H9 (cell line): ENCODE results near the gene UGT1A8. TPM values are rescaled to one million over a fixed set of nuclear protein-coding genes. Genes with fewer than 3 reads are reported as not detected.

ENCODE experiments used
- DNase-seq: peaks from one replicate; pipeline ENCODE4 v3.0.0-alpha.2; 2017
- H2AFZ ChIP-seq: one replicate; pipeline ENCODE4 v1.6.1; 2013; ENCODE audit warnings: mild to moderate bottlenecking, low read length, control low read depth, moderate library complexity
- H2AK5ac ChIP-seq: 2 replicates; pipeline ENCODE4 v1.6.1; 2013; ENCODE audit warnings: low read length, control low read depth, mixed read lengths; ENCODE audit not compliant: insufficient read length
- H2BK120ac ChIP-seq: one replicate; pipeline ENCODE4 v1.6.1; 2013; ENCODE audit warnings: low read depth, mild to moderate bottlenecking, low read length, control low read depth, inconsistent platforms; ENCODE audit not compliant: poor library complexity, severe bottlenecking
- H2BK12ac ChIP-seq: 2 replicates; pipeline ENCODE4 v1.6.1; 2013; ENCODE audit warnings: low read length, control low read depth, mixed read lengths, low read depth; ENCODE audit not compliant: insufficient read length
- H2BK15ac ChIP-seq: 2 replicates; pipeline ENCODE4 v1.6.1; 2013; ENCODE audit warnings: low read depth, low read length, control low read depth
- H2BK20ac ChIP-seq: one replicate; pipeline ENCODE4 v1.6.1; 2013; ENCODE audit warnings: low read depth, mild to moderate bottlenecking, low read length, control low read depth, inconsistent platforms; ENCODE audit not compliant: poor library complexity, severe bottlenecking
- H2BK5ac ChIP-seq: 2 replicates; pipeline ENCODE4 v1.6.1; 2013; ENCODE audit warnings: low read length, control low read depth, mixed read lengths; ENCODE audit not compliant: insufficient read length
- H3K14ac ChIP-seq: 2 replicates; pipeline ENCODE4 v1.6.1; 2013; ENCODE audit warnings: low read length, control low read depth; ENCODE audit not compliant: insufficient read depth
- H3K18ac ChIP-seq: 2 replicates; pipeline ENCODE4 v1.6.1; 2013; ENCODE audit warnings: low read depth, mild to moderate bottlenecking, mixed read lengths, low read length, control low read depth; ENCODE audit not compliant: insufficient read length
- H3K23ac ChIP-seq: 2 replicates; pipeline ENCODE4 v1.6.1; 2013; ENCODE audit warnings: low read length, control low read depth, mixed read lengths, low read depth; ENCODE audit not compliant: insufficient read length
- H3K23me2 ChIP-seq: 2 replicates; pipeline ENCODE4 v1.6.1; 2013; ENCODE audit warnings: low read depth, mild to moderate bottlenecking, mixed read lengths, low read length, control low read depth; ENCODE audit not compliant: insufficient read length, poor library complexity, severe bottlenecking
- H3K27ac ChIP-seq: 2 replicates; pipeline ENCODE4 v1.5.1; 2013; ENCODE audit warnings: low read length, control low read depth, mixed read lengths, low read depth; ENCODE audit not compliant: insufficient read length
- H3K27me3 ChIP-seq: 2 replicates; pipeline ENCODE4 v1.6.1; 2013; ENCODE audit warnings: low read length, control low read depth, inconsistent platforms; ENCODE audit not compliant: insufficient read depth
- H3K4ac ChIP-seq: 2 replicates; pipeline ENCODE4 v1.6.1; 2013; ENCODE audit warnings: low read depth, mild to moderate bottlenecking, control low read depth, inconsistent platforms, low read length, moderate library complexity
- H3K4me1 ChIP-seq: 2 replicates; pipeline ENCODE4 v1.6.1; 2013; ENCODE audit warnings: low read length, control low read depth, inconsistent platforms; ENCODE audit not compliant: insufficient read depth
- H3K4me2 ChIP-seq: 2 replicates; pipeline ENCODE4 v1.6.1; 2013; ENCODE audit warnings: low read length, control low read depth, mixed read lengths; ENCODE audit not compliant: insufficient read length, insufficient read depth
- H3K56ac ChIP-seq: 2 replicates; pipeline ENCODE4 v1.6.1; 2013; ENCODE audit warnings: low read depth, mild to moderate bottlenecking, mixed read lengths, low read length, control low read depth; ENCODE audit not compliant: insufficient read length
- H3K79me1 ChIP-seq: 2 replicates; pipeline ENCODE4 v1.6.1; 2013; ENCODE audit warnings: low read depth, mild to moderate bottlenecking, moderate library complexity, low read length, control low read depth, inconsistent platforms; ENCODE audit not compliant: insufficient read depth, poor library complexity, severe bottlenecking
- H3K79me2 ChIP-seq: 2 replicates; pipeline ENCODE4 v1.6.1; 2013; ENCODE audit warnings: low read length, control low read depth, inconsistent platforms; ENCODE audit not compliant: insufficient read depth
- H3K9ac ChIP-seq: 2 replicates; pipeline ENCODE4 v1.6.1; 2013; ENCODE audit warnings: low read length, control low read depth, mixed read lengths; ENCODE audit not compliant: insufficient read length; ENCODE audit errors: extremely low read depth
- H3K9me3 ChIP-seq: one replicate; pipeline ENCODE4 v1.6.1; 2013; ENCODE audit warnings: low read depth, low read length, inconsistent platforms; ENCODE audit not compliant: control insufficient read depth
- H3T11ph ChIP-seq: one replicate; pipeline ENCODE4 v1.6.1; 2013; ENCODE audit warnings: mild to moderate bottlenecking, low read length, control low read depth, inconsistent platforms
- H4K20me1 ChIP-seq: one replicate; pipeline ENCODE4 v1.6.1; 2013; ENCODE audit not compliant: control insufficient read depth, insufficient read length, insufficient read depth
- H4K5ac ChIP-seq: 2 replicates; pipeline ENCODE4 v1.6.1; 2013; ENCODE audit warnings: low read depth, mild to moderate bottlenecking, mixed read lengths, low read length, control low read depth; ENCODE audit not compliant: insufficient read length
- H4K8ac ChIP-seq: replicated peaks from 2 replicates; pipeline ENCODE4 v1.6.1; 2013; ENCODE audit warnings: low read length, control low read depth, mixed read lengths, low read depth; ENCODE audit not compliant: insufficient read length
- H4K91ac ChIP-seq: 2 replicates; pipeline ENCODE4 v1.6.1; 2013; ENCODE audit warnings: low read depth, mild to moderate bottlenecking, moderate library complexity, mixed read lengths, low read length, control low read depth; ENCODE audit not compliant: insufficient read length
- H3K27ac Mint-ChIP-seq, 3 experiments: 2 replicates in 2 of 3; 3 replicates in 1 of 3; pipeline ENCODE4 v1.8.0; 2020 to 2021; ENCODE audit warnings: mixed read lengths in 3 of 3, mild to moderate bottlenecking in 1 of 3, moderate library complexity in 1 of 3
- H3K27me3 Mint-ChIP-seq: 2 replicates; pipeline ENCODE4 v1.8.0; 2021; ENCODE audit warnings: low read depth, mild to moderate bottlenecking, moderate library complexity, mixed read lengths
- H3K36me3 Mint-ChIP-seq, 3 experiments: 2 replicates in 2 of 3; 3 replicates in 1 of 3; pipeline ENCODE4 v1.8.0; 2020 to 2021; ENCODE audit warnings: low read depth in 3 of 3, mixed read lengths in 3 of 3; ENCODE audit not compliant: insufficient read depth in 1 of 3
- H3K4me1 Mint-ChIP-seq, 2 experiments: 2 replicates each; pipeline ENCODE4 v1.8.0; 2020; ENCODE audit warnings: mixed read lengths in 2 of 2
- H3K4me3 Mint-ChIP-seq, 2 experiments: 2 replicates in 1 of 2; 3 replicates in 1 of 2; pipeline ENCODE4 v1.8.0; 2020 to 2021; ENCODE audit warnings: mild to moderate bottlenecking in 2 of 2, mixed read lengths in 2 of 2, moderate library complexity in 1 of 2
- H3K9me3 Mint-ChIP-seq, 2 experiments: 2 replicates in 1 of 2; 3 replicates in 1 of 2; pipeline ENCODE4 v1.8.0; 2020; ENCODE audit warnings: mild to moderate bottlenecking in 2 of 2, mixed read lengths in 2 of 2, moderate library complexity in 1 of 2
- WGBS: extraction: QIAGEN DNeasy Blood & Tissue Kit; methylation state at CpG from one replicate; pipeline ENCODE4 v1.1.7; 2013; ENCODE audit warnings: missing lambda C conversion rate, low lambda C conversion rate, mixed read lengths; ENCODE audit not compliant: insufficient read length; ENCODE audit errors: extremely low coverage; 5-methylcytosine and 5-hydroxymethylcytosine counted together
- total RNA-seq: library from RNA; stranded (reverse); gene quantifications from 2 replicates; pipeline ENCODE4 v1.2.1, GENCODE V29; 2021
- TF ChIP-seq, protein P1 (sequence below): fragments of 200-600 bp; sonication (generic); conservative IDR thresholded peaks from 3 replicates; pipeline ENCODE4 v1.8.0; 2021; ENCODE audit warnings: antibody characterized with exemption, mild to moderate bottlenecking

The UGT1A8 gene
- total RNA-seq, 1 experiment from 2014 or later, result not detected

DNA sequence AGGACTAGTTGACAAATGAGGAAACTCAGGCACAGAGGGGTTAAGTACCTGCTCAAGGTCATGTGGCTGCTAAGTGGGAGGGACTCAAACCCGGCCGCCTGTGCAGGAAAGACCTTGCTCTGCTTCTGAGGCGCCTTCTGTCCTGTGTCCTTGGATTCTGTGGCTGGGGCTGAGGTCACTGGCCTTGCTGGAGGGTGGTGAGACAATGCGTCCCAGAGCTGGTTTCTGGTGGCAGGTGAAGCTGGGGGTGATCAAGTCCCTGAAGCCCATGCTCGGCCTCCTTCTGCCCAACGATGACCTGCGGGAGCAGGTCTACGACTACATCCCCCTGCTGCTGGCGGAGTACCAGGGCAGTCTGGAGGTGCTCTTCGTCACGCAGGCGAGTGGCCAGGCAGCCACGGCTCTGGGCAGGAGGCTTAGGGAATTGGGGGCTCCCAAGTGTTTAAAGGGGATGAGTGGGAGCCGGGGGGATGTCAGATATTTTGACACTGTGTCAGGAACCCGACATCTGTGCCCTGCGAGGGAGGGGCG lies 176.8 kb downstream of the UGT1A8 start:
- H2BK5ac ChIP-seq, result no peak overlapping the region
- Mint-ChIP-seq H3K4me3 (no peak overlapping the region), H3K36me3 (peaks cover 0 to 2% (median 0%) of the 10 kb centered on the region in 3 experiments; a peak in 2 of 7 replicates), H3K4me1 (peaks cover 2% of the 10 kb centered on the region in 2 experiments; a peak in 3 of 4 replicates), H3K9me3 (peaks cover 2 to 3% of the 10 kb centered on the region in 2 experiments; a peak in 4 of 5 replicates), H3K27ac (0 out of 7 replicates have a peak overlapping the region, but pooled peaks of 1 of the 3 experiments have one; percentile 18), H3K27me3 (peaks cover 14% of the 10 kb centered on the region)
- no peaks in the 10 kb centered on the region for H3K4me1 ChIP-seq
- DNase-seq, result peak; percentile 15
- no peak overlapping the region for H3K56ac ChIP-seq
- no peak overlapping the region for H2AFZ ChIP-seq
- no peak overlapping the region for H2BK12ac ChIP-seq
- no peak overlapping the region for H3K14ac ChIP-seq
- H3K4ac ChIP-seq, result no peak overlapping the region
- H2AK5ac ChIP-seq, result no peak overlapping the region
- no peak overlapping the region for H2BK20ac ChIP-seq
- no peak overlapping the region for H4K5ac ChIP-seq
- no peaks in the 10 kb centered on the region for H3K79me1 ChIP-seq
- H3K4me2 ChIP-seq, result no peak overlapping the region
- no peak overlapping the region for H3T11ph ChIP-seq
- WGBS, result no CpG with 5 or more reads among the region's 17 CpGs
- no peaks in the 10 kb centered on the region for H3K23me2 ChIP-seq
- no peaks in the 10 kb centered on the region for H3K79me2 ChIP-seq
- no peaks in the 10 kb centered on the region for H4K20me1 ChIP-seq
- H3K9me3 ChIP-seq, result no peaks in the 10 kb centered on the region
- H3K27ac ChIP-seq, result no peak overlapping the region
- H4K8ac ChIP-seq, result no peak overlapping the region
- H3K18ac ChIP-seq, result no peak overlapping the region
- TF ChIP-seq, protein P1, sequence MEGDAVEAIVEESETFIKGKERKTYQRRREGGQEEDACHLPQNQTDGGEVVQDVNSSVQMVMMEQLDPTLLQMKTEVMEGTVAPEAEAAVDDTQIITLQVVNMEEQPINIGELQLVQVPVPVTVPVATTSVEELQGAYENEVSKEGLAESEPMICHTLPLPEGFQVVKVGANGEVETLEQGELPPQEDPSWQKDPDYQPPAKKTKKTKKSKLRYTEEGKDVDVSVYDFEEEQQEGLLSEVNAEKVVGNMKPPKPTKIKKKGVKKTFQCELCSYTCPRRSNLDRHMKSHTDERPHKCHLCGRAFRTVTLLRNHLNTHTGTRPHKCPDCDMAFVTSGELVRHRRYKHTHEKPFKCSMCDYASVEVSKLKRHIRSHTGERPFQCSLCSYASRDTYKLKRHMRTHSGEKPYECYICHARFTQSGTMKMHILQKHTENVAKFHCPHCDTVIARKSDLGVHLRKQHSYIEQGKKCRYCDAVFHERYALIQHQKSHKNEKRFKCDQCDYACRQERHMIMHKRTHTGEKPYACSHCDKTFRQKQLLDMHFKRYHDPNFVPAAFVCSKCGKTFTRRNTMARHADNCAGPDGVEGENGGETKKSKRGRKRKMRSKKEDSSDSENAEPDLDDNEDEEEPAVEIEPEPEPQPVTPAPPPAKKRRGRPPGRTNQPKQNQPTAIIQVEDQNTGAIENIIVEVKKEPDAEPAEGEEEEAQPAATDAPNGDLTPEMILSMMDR, result no peak
- no peak overlapping the region for H2BK120ac ChIP-seq
- H3K9ac ChIP-seq, result no peak overlapping the region
- no peak overlapping the region for H4K91ac ChIP-seq
- H3K23ac ChIP-seq, result no peak overlapping the region
- H3K27me3 ChIP-seq, result no peaks in the 10 kb centered on the region
- H2BK15ac ChIP-seq, result no peak overlapping the region
